Chondrocyte (in vitro differentiated cells): Measurements from ENCODE around the gene FAM13A. TPM values are rescaled to one million over a fixed set of nuclear protein-coding genes. Genes with fewer than 3 reads are reported as not detected.

ENCODE experiments used
- DNase-seq: peaks from one replicate; pipeline ENCODE4 v3.0.0; 2021; ENCODE audit warnings: mixed read lengths, low spot score
- H3K27ac Mint-ChIP-seq: one replicate; pipeline ENCODE4 v1.8.0; 2021; ENCODE audit warnings: mild to moderate bottlenecking, moderate library complexity, mixed read lengths; ENCODE audit not compliant: unreplicated experiment
- H3K27me3 Mint-ChIP-seq: 2 replicates; pipeline ENCODE4 v1.8.0; 2021; ENCODE audit warnings: low read depth, mixed read lengths
- H3K36me3 Mint-ChIP-seq: 2 replicates; pipeline ENCODE4 v1.8.0; 2021; ENCODE audit warnings: low read depth, mixed read lengths
- H3K4me1 Mint-ChIP-seq: 2 replicates; pipeline ENCODE4 v1.8.0; 2021; ENCODE audit warnings: low read depth, mild to moderate bottlenecking, mixed read lengths
- H3K4me3 Mint-ChIP-seq: one replicate; pipeline ENCODE4 v1.8.0; 2021; ENCODE audit warnings: mild to moderate bottlenecking, moderate library complexity, mixed read lengths; ENCODE audit not compliant: unreplicated experiment
- H3K9me3 Mint-ChIP-seq: 2 replicates; pipeline ENCODE4 v1.8.0; 2021; ENCODE audit warnings: low read depth, mixed read lengths
- total RNA-seq: library from RNA; stranded (reverse); gene quantifications from 3 replicates; pipeline ENCODE4 v1.2.1, GENCODE V29; 2021
- TF ChIP-seq, protein P1 (sequence below): fragments of 200-600 bp; sonication (generic); IDR thresholded peaks from 2 replicates; pipeline ENCODE4 v1.5.0; 2021; ENCODE audit warnings: antibody characterized with exemption, mild to moderate bottlenecking, moderate library complexity

FAM13A gene
- total RNA-seq, 1 donor from 2014 or later = 10.5 TPM

DNA sequence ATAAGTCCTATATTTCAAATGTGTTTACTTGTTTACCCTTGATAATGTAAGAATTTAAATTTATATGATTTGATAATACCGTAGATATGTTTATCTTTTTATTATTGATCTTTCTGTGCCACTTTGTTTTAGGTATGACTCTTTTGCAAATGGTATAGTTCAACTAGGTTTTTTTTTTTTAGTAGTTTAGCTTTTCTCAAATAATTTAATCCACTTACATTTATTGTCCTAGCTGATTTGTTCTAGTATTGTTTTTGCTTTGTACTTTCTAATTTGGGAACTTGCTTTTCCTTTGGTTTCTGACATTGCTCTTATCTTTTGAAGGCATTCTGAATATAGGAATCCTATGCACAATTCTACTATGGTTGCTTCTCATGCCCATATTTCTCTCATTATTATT is 260.4 kb downstream of the FAM13A start:
- TF ChIP-seq, protein P1, sequence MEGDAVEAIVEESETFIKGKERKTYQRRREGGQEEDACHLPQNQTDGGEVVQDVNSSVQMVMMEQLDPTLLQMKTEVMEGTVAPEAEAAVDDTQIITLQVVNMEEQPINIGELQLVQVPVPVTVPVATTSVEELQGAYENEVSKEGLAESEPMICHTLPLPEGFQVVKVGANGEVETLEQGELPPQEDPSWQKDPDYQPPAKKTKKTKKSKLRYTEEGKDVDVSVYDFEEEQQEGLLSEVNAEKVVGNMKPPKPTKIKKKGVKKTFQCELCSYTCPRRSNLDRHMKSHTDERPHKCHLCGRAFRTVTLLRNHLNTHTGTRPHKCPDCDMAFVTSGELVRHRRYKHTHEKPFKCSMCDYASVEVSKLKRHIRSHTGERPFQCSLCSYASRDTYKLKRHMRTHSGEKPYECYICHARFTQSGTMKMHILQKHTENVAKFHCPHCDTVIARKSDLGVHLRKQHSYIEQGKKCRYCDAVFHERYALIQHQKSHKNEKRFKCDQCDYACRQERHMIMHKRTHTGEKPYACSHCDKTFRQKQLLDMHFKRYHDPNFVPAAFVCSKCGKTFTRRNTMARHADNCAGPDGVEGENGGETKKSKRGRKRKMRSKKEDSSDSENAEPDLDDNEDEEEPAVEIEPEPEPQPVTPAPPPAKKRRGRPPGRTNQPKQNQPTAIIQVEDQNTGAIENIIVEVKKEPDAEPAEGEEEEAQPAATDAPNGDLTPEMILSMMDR = no peak
- no peak for DNase-seq
- Mint-ChIP-seq H3K4me1 (peaks cover 24% of the 10 kb centered on the region), H3K27ac (no peak overlapping the region), H3K4me3 (no peak overlapping the region), H3K36me3 (peaks cover 7% of the 10 kb centered on the region), H3K27me3 (no peaks in the 10 kb centered on the region), H3K9me3 (peaks cover 7% of the 10 kb centered on the region)

DNA sequence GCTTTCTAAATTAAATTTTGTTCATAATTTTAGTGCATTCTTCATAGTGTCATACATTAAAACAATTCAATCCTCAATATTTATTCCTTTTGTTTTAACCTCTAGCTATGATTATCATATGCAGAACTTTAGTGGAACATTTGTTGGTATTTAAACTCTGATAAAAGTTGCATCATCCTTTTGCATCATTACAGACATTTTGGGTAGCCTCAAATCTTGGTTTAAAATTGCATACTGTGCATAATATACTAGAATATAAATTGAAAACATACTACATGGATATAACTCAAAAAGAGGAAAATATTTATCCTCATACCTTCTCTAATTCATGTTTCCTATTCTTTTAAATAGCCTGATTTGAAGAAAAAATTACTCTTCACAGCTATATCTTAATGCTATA is 262.0 kb downstream of the FAM13A start:
- peaks cover 7% of the 10 kb centered on the region for H3K9me3 Mint-ChIP-seq
- H3K27ac Mint-ChIP-seq = no peak overlapping the region
- peaks cover 7% of the 10 kb centered on the region for H3K36me3 Mint-ChIP-seq
- H3K27me3 Mint-ChIP-seq = no peaks in the 10 kb centered on the region
- DNase-seq = no peak
- TF ChIP-seq, protein P1 = no peak
- H3K4me3 Mint-ChIP-seq = no peak overlapping the region
- H3K4me1 Mint-ChIP-seq = peaks cover 25% of the 10 kb centered on the region

DNA sequence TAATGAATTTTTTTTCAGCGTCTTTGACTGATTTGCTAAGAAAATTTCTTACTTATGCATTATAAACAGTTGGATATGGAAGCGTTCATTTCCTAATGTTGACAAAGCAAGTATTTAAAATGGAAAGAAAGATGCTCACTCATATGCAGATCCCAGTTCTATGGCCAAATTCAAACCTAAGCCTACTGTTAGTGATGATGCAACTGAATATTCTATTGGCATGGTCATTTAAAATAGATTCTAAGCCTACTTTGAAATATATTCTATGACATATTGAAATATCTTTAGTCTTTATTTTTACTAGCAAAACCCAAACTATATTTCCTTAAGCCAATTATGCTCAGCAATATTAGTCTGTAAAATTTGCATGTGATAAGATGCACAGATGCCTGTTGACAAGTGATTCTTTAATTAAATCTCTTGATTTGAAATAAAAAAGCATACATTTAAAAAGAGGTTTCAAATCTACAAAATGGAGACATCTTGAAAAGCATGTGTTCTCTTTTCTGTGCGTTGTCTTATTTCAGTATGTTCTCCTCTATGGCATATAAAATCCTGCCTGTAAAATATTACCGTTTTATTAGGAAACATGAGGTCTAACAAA is 262.8 kb downstream of the FAM13A start:
- no peak overlapping the region for H3K27ac Mint-ChIP-seq
- TF ChIP-seq, protein P1 = no peak
- no peaks in the 10 kb centered on the region for H3K27me3 Mint-ChIP-seq

DNA sequence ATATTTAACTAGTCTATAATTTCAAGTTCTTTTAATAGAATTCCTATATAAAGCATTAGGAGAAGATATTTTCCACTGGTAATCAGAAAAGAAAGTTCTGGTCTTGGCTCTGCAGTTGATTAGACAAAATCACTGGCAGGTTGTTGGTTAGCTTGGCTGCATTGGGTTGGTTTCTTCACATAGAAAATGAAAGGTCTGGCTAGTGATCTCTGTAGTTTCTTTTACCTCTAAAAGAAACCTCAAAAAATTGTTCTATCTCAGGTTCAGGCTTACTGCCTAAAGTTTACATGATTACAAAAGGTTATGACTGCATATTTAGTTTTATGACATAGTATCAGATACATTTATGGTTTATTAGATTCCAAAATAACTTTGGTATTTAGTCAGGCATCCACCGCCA is 263.5 kb downstream of the FAM13A start:
- Mint-ChIP-seq H3K4me3 (no peak overlapping the region), H3K9me3 (peaks cover 7% of the 10 kb centered on the region), H3K27me3 (no peaks in the 10 kb centered on the region), H3K4me1 (peaks cover 25% of the 10 kb centered on the region), H3K36me3 (peaks cover 7% of the 10 kb centered on the region), H3K27ac (peak overlapping the region; percentile 6)
- TF ChIP-seq, protein P1 = no peak
- DNase-seq = no peak

More for the DNA sequence above, 262.8 kb downstream of the FAM13A start:
- Mint-ChIP-seq H3K4me3 (no peak overlapping the region), H3K4me1 (peaks cover 25% of the 10 kb centered on the region), H3K36me3 (peaks cover 9% of the 10 kb centered on the region), H3K9me3 (peaks cover 7% of the 10 kb centered on the region)
- DNase-seq = no peak

DNA sequence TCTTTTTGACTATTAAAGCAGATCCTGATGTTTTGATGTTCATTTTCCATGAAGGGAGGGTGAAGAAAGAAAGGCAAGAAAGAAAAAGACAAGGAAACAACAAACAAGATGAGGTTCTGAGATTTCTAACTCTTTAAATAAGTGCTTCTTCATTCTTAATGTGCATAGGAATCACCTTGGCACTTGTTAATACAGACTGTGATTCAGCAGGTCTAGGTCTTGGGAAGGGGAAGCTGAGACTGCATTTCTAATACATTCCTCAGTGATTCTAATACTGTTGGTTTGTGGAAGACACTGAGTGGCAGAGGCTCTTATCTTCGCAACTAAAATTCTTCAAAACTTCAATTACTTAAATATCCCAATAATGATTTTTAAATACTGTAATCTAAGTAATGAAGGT is 264.2 kb downstream of the FAM13A start:
- Mint-ChIP-seq H3K9me3 (peaks cover 7% of the 10 kb centered on the region), H3K4me1 (peaks cover 25% of the 10 kb centered on the region), H3K27me3 (no peaks in the 10 kb centered on the region), H3K4me3 (no peak overlapping the region), H3K27ac (peak overlapping the region; percentile 83), H3K36me3 (peaks cover 8% of the 10 kb centered on the region)
- no peak for DNase-seq
- TF ChIP-seq, protein P1 = no peak
